Lower leg skin (tissue), 3 donors: ENCODE data around the gene GLOD5.

Source experiments
- CTCF ChIP-seq, 3 donors: fragments of 450-650 bp; IDR thresholded peaks; one replicate each; pipeline ENCODE4 v1.5.1; 2016; ENCODE audit warnings: antibody characterized with exemption in 3 of 3, mild to moderate bottlenecking in 3 of 3, moderate library complexity in 2 of 3
- POLR2A ChIP-seq, 2 donors: fragments of 450-650 bp; IDR thresholded peaks; one replicate each; pipeline ENCODE4 v1.6.1; 2016 to 2017; ENCODE audit warnings: antibody characterized with exemption in 2 of 2, mild to moderate bottlenecking in 1 of 2, moderate library complexity in 1 of 2

- TF ChIP-seq CTCF (IDR thresholded peaks at IDR 0.05): no peak
- no peak for TF ChIP-seq POLR2A (IDR thresholded peaks at IDR 0.05)
These were observed 11.1 kb downstream of the GLOD5 start for GRCh38 chrX:48772602-48773001.
